NCI-H2227 (cell line): ENCODE data around the gene MRTFA.
"Not testable (repeated sequence)": the region's sequence is repeated elsewhere in the genome, so short reads cannot be mapped to it uniquely, and the experiment has no call there.

Experiments used
- DNase-seq: peaks from one replicate; lab custom pipeline; 2025; ENCODE audit not compliant: unreplicated experiment; lab: John Stamatoyannopoulos, UW

The MRTFA gene

GRCh38 chr22:40560994-40561515 is 75.5 kb downstream of the MRTFA start:
- no peak for DNase-seq

- DNase-seq = no peak
Measured at GRCh38 chr22:40560551-40560950, 76.0 kb downstream of the MRTFA start.

DNA sequence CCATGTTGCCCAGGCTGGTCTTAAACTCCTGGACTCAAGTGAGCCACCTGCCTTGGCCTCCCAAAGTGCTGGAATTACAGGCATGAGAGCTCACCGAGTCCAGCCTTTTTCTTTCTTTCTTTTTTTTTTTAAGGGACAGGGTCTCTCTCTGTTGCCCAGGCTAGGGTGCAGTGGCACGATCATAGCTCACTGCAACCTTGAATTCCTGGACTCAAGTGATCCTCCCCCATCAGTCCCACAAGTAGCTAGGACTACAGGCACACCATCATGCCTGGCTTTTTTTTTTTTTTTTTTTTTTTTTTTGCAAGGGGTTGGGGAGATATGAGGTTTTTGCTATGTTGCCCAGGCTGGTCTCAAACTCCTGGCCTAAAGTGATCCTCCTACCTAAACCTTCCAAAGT is 78.5 kb downstream of the MRTFA start:
- DNase-seq = no peak

DNA sequence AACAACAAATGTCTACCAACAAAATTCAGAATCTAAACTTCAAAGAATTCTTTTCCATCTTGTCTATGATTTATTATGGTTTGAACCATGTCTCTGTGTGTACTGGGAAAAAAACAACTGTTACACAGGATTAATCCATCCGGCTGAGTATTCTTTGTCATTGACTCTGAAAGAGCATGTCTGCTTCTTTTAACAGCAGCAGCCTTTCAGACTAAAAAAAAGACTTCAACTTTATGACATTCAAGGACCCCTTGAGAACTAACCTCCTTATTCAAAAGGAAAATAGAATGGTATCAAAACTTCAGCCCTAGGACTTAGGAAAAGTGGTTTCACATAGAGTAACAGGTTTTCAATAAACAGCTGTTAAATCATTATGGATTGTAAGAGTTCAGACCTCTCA is 79.9 kb downstream of the MRTFA start:
- no peak for DNase-seq

DNA sequence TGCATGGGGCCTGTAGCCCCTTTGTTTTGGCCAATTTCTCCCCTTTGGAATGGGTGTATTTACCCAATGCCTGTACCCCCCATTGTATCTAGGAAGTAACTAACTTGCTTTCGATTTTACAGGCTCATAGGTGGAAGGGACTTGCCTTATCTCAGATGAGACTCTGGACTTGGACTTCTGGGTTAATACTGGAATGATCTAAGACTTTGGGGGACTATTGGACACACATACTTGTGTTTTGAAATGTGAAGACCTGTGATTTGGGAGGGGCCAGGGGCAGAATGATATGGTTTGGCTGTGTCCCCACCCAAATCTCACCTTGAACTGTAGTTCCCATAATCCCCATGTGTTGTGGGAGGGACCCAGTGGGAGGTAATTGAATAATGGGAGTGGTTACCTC is 82.5 kb downstream of the MRTFA start:
- DNase-seq = not testable (repeated sequence)

DNA sequence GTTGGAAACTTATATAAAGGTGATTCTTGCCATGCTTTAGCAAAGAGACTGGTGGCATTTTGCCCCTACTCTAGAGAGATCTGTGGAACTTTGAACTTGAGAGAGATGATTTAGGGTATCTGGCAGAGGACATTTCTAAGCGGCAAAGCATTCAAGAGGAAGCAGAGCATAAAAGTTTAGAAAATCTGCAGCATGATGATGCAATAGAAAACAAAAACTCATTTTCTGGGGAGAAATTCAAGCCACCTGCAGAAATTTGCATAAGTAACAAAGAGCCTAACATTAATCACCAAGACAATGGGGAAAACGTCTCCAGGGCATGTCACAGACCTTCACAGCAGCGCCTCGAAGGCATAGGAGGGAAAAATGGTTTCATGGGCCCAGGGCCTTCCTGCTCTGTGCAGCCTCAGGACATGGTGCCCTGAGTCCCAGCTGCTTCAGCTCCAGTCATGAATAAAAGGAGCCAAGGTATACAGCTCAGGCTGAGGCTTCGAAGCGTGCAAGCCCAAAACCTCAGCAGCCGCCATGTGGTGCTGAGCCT is 83.4 kb downstream of the MRTFA start:
- DNase-seq = no peak

DNA sequence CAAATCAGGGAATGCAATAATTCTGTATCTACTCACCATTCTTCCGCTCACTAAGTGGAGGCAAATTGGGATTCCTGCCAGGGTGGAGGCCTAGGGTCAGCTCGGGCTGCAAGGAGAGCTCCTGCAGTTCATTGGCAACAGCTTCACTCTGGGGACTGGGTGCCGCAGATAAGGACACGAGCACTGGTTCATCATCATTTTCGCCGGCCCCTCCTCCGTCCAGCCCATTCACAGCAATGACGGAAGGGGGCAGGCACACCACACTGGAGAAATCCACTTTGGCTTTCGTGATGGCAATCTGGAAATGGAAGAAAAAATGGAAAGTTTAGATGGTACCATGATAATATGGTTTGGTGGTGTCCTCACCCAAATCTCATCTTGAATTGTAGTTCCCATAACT is 84.4 kb downstream of the MRTFA start:
- DNase-seq = no peak

- DNase-seq = no peak
Measured at GRCh38 chr22:40547729-40548143, 88.8 kb downstream of the MRTFA start.

DNA sequence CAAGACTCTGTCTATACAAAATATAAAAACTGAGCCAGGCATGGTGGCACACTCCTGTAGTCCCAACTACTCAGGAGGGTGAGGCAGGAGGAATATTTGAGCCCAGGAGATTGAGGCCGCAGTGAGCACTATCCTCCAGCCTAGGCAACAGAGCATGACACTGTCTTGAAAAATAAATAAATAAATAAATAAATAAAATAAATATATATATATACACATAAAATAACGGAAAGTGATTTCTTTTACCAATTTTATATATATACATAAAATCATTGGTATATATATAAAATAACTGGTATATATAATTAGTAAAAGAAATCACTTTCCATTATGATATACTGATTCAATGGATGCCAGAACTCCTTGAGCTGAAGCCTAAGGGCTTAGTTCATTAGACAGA is 91.8 kb downstream of the MRTFA start:
- no peak for DNase-seq

GRCh38 chr22:40542821-40543540 is 93.5 kb downstream of the MRTFA start:
- DNase-seq = no peak

GRCh38 chr22:40541300-40541699 is 95.2 kb downstream of the MRTFA start:
- DNase-seq = no peak

DNA sequence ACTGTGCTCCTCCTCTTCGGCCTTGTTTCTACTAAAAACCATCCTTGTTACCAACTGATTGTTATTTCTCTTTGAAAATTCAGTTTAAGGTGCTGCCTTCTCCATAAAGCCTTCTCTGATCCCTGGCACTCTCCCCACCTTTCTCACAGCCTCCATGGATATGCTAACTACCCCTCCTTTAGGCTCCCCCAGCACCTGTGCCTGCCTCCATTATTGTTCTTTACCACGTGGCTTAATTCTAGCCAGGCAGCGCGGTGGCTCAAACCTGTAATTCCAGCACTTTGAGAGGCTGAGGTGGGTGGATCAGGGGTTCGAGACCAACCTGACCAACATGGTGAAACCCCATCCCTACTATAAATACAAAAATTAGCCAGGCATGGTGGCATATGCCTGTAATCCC is 96.3 kb downstream of the MRTFA start:
- no peak for DNase-seq

DNA sequence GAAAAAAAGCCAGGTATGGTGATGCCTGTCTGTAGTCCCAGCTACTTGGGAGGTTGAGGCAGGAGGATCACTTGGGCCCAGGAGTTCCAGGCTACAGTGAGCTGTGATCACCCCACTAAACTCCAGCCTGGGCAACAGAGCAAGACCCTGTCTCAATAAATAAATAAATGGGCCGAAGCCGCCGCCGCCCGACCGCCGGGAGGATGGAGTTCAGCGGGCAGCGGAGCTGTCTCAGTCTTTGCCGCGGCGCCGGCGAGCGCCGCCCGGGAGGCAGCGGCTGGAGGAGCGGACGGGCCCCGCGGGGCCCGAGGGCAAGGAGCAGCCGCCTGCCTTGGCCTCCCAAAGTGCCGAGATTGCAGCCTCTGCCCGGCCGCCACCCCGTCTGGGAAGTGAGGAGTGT is 100.4 kb downstream of the MRTFA start:
- not testable (repeated sequence) for DNase-seq

DNA sequence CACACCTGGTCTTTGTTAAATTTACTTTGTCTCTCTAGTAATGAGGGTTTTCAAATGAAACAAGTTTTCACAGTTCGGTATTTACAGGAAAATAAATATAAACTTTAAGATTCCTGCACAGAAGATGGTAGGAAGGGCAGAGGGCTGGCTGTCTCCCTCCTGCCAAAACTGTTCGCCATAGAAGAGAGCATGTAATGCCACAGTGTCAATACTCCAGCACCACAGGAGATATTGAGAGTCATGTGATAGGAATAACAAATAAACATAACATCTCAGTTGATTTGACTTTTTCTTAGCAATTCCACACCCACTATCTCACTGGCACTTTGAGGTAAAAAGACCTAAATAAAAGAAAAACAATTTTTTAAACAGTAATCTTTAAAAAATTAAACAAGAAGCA is 100.9 kb downstream of the MRTFA start:
- no peak for DNase-seq

DNA sequence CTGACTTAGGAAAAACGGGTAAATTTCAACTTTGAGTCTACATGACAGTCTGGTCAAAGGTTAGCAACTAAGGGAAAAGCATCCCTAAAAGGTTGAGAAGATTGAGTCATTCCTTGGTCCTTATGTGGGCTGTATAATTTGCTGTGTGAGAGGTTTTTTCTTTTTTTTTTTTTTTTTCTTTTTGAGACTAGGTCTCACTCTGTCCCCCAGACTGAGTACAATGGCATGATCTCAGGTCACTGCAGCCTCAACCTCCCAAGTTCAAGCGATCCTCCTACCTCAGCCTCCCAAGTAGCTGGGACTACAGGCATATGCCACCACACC is 101.4 kb downstream of the MRTFA start:
- no peak for DNase-seq

DNA sequence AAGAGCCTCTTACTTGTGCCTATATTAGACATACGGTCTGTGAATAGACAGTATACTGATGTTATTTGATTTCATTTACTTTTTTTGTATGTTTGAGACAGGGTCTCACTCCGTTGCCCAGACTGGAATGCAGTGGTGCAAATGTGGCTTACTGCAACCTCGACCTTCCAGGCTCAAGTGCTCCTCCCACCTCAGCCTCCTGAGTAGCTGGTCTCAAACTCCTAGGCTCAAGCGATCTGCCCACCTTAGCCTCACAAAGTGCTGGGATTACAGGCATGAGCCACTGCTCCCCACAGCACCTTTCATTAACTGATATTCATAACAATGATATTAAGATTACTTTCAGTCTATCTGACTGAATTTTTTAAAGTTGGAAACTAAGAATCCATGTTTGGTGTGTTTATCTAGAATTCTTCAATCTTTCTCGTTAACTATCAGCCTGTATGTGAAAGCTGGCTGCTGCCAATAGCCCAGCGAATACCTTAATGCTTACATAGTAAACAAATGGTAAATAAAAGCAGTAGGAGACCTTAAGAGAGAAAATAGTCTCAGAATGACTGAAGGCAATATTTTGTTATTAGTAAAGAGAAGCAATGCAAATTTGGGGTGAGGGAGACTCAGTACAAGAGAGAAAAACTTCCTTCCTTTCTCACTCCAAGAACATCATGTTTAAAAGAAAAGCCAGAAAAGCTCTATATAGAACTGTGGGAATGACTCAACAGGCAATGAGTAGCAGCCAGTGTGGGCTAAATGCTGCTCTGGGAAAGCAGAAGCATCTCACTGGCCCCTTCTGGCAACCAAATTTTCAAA is 101.9 kb downstream of the MRTFA start:
- DNase-seq = no peak

DNA sequence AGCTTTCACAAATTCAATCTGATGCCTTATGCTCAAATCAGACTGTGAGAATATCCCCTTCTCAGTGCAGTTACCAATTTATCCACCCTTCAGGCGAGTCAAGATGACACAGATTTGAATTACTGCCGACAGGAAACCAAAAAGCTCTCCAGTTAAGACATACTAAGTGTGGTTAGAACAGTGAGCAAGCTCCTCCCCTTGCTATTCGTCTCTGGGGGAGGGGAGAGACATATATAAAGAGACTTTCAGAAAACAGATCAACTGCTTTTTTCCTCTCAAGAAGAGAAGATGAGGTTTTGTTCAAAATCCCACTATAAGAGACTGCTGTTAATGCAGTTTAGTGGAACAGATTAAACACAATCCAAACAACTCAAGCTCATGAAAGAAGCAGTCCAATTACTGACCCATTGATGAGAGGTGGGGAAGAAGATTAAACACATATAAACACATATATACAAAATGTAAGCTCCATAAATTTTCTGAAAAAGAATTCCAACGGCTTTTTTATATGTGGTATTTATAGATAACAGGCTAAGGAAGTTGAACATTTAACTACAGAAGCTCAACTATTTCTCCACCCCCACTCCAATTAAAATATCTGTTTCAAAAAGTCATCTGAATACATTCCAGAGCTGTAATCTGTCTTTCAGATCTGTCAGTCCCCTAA is 102.7 kb downstream of the MRTFA start:
- DNase-seq = peak; percentile 14

DNA sequence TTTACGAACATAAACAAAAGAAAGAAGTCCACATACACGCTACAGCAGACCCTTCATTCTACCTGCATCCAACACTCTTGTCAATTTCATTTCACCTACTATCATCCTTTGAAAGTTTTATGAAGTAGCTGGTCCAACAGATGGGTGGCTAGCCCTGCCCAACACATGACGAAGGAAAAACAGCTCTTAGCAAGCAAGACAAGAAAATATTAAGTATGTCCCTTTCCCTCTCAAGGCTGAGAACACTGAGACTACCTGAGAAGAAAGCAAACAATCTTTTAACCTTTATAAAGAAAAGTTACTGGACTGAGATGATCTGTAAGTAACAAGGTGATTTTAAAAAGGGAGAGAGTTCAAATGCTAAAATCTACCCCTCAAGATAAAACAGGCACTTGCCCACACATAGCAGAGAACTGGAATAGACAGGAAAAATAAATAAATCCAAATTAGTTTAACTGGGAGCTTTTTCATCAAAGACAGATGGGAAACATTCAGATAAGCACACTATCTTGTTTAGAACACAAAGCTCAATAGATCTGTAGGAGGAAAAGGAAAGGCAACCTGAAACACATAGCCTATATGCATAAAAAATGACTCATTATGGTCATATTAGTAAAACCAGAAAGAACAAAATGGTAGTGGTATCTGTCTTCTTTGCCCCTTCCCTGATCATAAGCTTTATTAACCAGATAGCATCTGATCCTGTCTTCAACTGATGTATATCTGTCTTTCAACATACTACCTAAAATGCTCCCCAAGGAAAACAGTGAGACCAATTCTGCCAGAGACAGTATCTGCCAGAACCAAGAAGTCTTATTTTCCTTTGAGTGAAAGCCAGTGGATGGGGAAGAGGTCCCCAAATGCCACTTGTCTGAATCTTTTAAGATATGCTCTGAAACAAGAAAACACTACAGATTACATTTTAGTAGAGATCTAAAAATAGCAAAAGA is 104.3 kb downstream of the MRTFA start:
- no peak for DNase-seq

- not testable (repeated sequence) for DNase-seq
Measured at GRCh38 chr22:40530391-40530790, 106.1 kb downstream of the MRTFA start.

DNA sequence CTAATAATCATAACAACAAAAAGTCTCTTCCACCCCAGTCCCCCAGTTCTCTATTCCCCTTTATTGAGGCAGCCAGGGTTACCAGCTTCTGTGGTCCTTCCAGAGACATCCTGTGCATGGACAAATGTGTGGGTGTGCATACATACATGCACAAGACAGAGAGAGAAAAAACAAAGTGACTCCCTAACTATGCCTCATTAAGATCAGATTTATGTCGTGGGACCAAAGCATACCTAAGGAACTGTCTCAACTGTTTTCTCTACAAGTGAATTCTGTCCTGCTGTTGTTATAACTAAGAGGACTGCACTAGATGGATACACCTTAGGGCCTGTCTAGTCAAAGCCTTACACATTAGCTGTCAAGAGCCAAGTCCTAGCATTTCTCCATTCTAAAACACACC is 106.7 kb downstream of the MRTFA start:
- no peak for DNase-seq

- no peak for DNase-seq
Measured at GRCh38 chr22:40526960-40527359, 109.6 kb downstream of the MRTFA start.
